Esophagus (tissue), 2 donors: ENCODE data around the gene UAP1L1. TPM values are rescaled to one million over a fixed set of nuclear protein-coding genes. Genes with fewer than 3 reads are reported as not detected.
A peak's percentile ranks its signal among the peaks of the same experiment; 100 is the strongest.

ENCODE experiments used
- H3K27ac ChIP-seq, 2 donors: one replicate each; pipeline ENCODE4 v1.5.1; 2013; ENCODE audit warnings: low read depth in 2 of 2, mild to moderate bottlenecking in 2 of 2, inconsistent platforms in 1 of 2, low read length in 1 of 2, moderate library complexity in 1 of 2
- H3K27me3 ChIP-seq, 2 donors: one replicate each; pipeline ENCODE4 v1.6.1; 2013; ENCODE audit warnings: low read length in 2 of 2, control low read depth in 1 of 2, mild to moderate bottlenecking in 1 of 2; ENCODE audit not compliant: insufficient read depth in 2 of 2, control insufficient read depth in 1 of 2
- H3K36me3 ChIP-seq, 2 donors: one replicate each; pipeline ENCODE4 v1.6.1; 2013; ENCODE audit warnings: low read length in 1 of 2; ENCODE audit not compliant: control insufficient read depth in 2 of 2, insufficient read depth in 2 of 2
- H3K4me1 ChIP-seq, 2 donors: one replicate each; pipeline ENCODE4 v1.6.1; 2013; ENCODE audit warnings: low read length in 1 of 2; ENCODE audit not compliant: control insufficient read depth in 2 of 2, insufficient read depth in 2 of 2
- H3K4me3 ChIP-seq, 2 donors: one replicate each; pipeline ENCODE4 v1.5.1; 2013; ENCODE audit warnings: low read length in 2 of 2, mild to moderate bottlenecking in 2 of 2, low read depth in 1 of 2, moderate library complexity in 1 of 2
- H3K9me3 ChIP-seq, 2 donors: one replicate each; pipeline ENCODE4 v1.6.1; 2013; ENCODE audit warnings: mild to moderate bottlenecking in 2 of 2, low read depth in 1 of 2, low read length in 1 of 2, moderate library complexity in 1 of 2; ENCODE audit not compliant: control insufficient read depth in 2 of 2, insufficient read depth in 1 of 2
- WGBS, 2 donors: extraction: QIAGEN DNeasy Blood & Tissue Kit; methylation state at CpG; one replicate each; pipeline ENCODE4 v1.1.7; 2013; 5-methylcytosine and 5-hydroxymethylcytosine counted together
- polyA plus RNA-seq, 2 donors: library from polyadenylated mRNA; stranded (reverse); fragments of 200-250 nt; gene quantifications; one replicate each; pipeline ENCODE4 v1.2.3, GENCODE V29; 2013
- donor health status: healthy with polysubstance abuse.
- donor health status: Bipolar disorder and iron deficiency.

UAP1L1 gene
- polyA plus RNA-seq, 2 donors, result 2.9 to 3.8 TPM

- no peaks in the 10 kb centered on the region for H3K27me3 ChIP-seq
- H3K27ac ChIP-seq, result no peak overlapping the region
- no peak overlapping the region for H3K4me3 ChIP-seq
- peaks cover 7 to 10% of the 10 kb centered on the region in 2 donors for H3K4me1 ChIP-seq
- peaks cover 8 to 48% of the 10 kb centered on the region in 2 donors for H3K36me3 ChIP-seq
- 90 to 91% methylated on average over 39 to 42 of the region's 42 CpGs for WGBS, 2 donors
- no peaks in the 10 kb centered on the region for H3K9me3 ChIP-seq
Measured at GRCh38 chr9:137112564-137113384, 35.5 kb downstream of the UAP1L1 start.

- Histone ChIP-seq H3K27me3 (no peaks in the 10 kb centered on the region), H3K4me3 (peak overlapping the region in 1 of 2 donors; percentile 73), H3K9me3 (no peaks in the 10 kb centered on the region), H3K4me1 (peaks cover 7 to 10% of the 10 kb centered on the region in 2 donors), H3K36me3 (peaks cover 8 to 40% of the 10 kb centered on the region in 2 donors), H3K27ac (no peak overlapping the region)
- 28 to 35% methylated on average over 48 to 66 of the region's 66 CpGs for WGBS, 2 donors
Measured at GRCh38 chr9:137113385-137114159, 36.3 kb downstream of the UAP1L1 start.

GRCh38 chr9:137114220-137114612, 36.9 kb downstream of the UAP1L1 start:
- Histone ChIP-seq H3K9me3 (no peaks in the 10 kb centered on the region), H3K4me1 (peaks cover 7 to 10% of the 10 kb centered on the region in 2 donors), H3K4me3 (peak overlapping the region; percentile 39 to 73), H3K27me3 (no peaks in the 10 kb centered on the region), H3K36me3 (peaks cover 8 to 33% of the 10 kb centered on the region in 2 donors), H3K27ac (no peak overlapping the region)
- 0 to 1% methylated on average over 40 to 45 of the region's 45 CpGs for WGBS, 2 donors

GRCh38 chr9:137114613-137115393, 37.5 kb downstream of the UAP1L1 start, which contains the start of gene DPP7:
Gene DPP7 (minus strand): TSS chr9:137114733. CDS start chr9:137114713, 20 bp downstream.
- peaks cover 8 to 28% of the 10 kb centered on the region in 2 donors for H3K36me3 ChIP-seq
- no peaks in the 10 kb centered on the region for H3K27me3 ChIP-seq
- H3K27ac ChIP-seq, result no peak within 1 kb of the TSS
- H3K4me1 ChIP-seq, result peaks cover 7 to 10% of the 10 kb centered on the region in 2 donors
- WGBS, 2 donors, result 2 to 3% methylated on average over 42 to 70 of the region's 70 CpGs
- no peaks in the 10 kb centered on the region for H3K9me3 ChIP-seq
- H3K4me3 ChIP-seq, result peak within 1 kb of the TSS; percentile 39 to 73

GRCh38 chr9:137115394-137116026, 38.2 kb downstream of the UAP1L1 start:
- Histone ChIP-seq H3K36me3 (peaks cover 3 to 20% of the 10 kb centered on the region in 2 donors), H3K4me3 (no peak overlapping the region), H3K4me1 (peaks cover 7 to 10% of the 10 kb centered on the region in 2 donors), H3K27me3 (no peaks in the 10 kb centered on the region), H3K27ac (no peak overlapping the region), H3K9me3 (no peaks in the 10 kb centered on the region)
- WGBS, 2 donors, result 75 to 79% methylated on average over 19 to 21 of the region's 21 CpGs

- 49 to 66% methylated on average over 6 of the region's 6 CpGs for WGBS, 2 donors
- no peak overlapping the region for H3K27ac ChIP-seq
Measured at GRCh38 chr9:137116027-137116507, 38.8 kb downstream of the UAP1L1 start.

GRCh38 chr9:137116728-137117127, 39.4 kb downstream of the UAP1L1 start:
- Histone ChIP-seq H3K4me1 (peaks cover 7 to 10% of the 10 kb centered on the region in 2 donors), H3K9me3 (no peaks in the 10 kb centered on the region), H3K27ac (no peak overlapping the region), H3K36me3 (peaks cover 0 to 14% of the 10 kb centered on the region in 2 donors), H3K4me3 (no peak overlapping the region), H3K27me3 (no peaks in the 10 kb centered on the region)
- WGBS, 2 donors, result 62 to 64% methylated on average over 17 of the region's 17 CpGs

More at GRCh38 chr9:137116027-137116507, 38.8 kb downstream of the UAP1L1 start:
- no peaks in the 10 kb centered on the region for H3K9me3 ChIP-seq
- no peak overlapping the region for H3K4me3 ChIP-seq
- no peaks in the 10 kb centered on the region for H3K27me3 ChIP-seq
- peaks cover 7 to 10% of the 10 kb centered on the region in 2 donors for H3K4me1 ChIP-seq
- H3K36me3 ChIP-seq, result peaks cover 0 to 15% of the 10 kb centered on the region in 2 donors

GRCh38 chr9:137117269-137117731, 40.0 kb downstream of the UAP1L1 start:
- no peak overlapping the region for H3K4me3 ChIP-seq
- H3K36me3 ChIP-seq, result peaks cover 0 to 8% of the 10 kb centered on the region in 2 donors
- WGBS, 2 donors, result 81 to 83% methylated on average over 15 of the region's 15 CpGs
- H3K27ac ChIP-seq, result no peak overlapping the region
- H3K9me3 ChIP-seq, result no peaks in the 10 kb centered on the region
- H3K4me1 ChIP-seq, result peaks cover 7 to 10% of the 10 kb centered on the region in 2 donors
- no peaks in the 10 kb centered on the region for H3K27me3 ChIP-seq
